Measurements from ENCODE around the gene GLUL. TPM values are rescaled to one million over a fixed set of nuclear protein-coding genes. Genes with fewer than 3 reads are reported as not detected.
"Not testable (repeated sequence)": the region's sequence is repeated elsewhere in the genome, so short reads cannot be mapped to it uniquely, and the experiment has no call there.

Gene GLUL
- total RNA-seq, 1 donor from 2014 or later: 37.8 TPM

- no peak overlapping the region for H3K4me3 Mint-ChIP-seq
- H3K36me3 Mint-ChIP-seq (ENCODE audit: low read depth): peaks cover 48% of the 10 kb centered on the region
- POLR2A ChIA-PET: no interaction called here
- CTCF ChIA-PET: no interaction called here
- H3K27ac Mint-ChIP-seq: no peak overlapping the region
- no peaks in the 10 kb centered on the region for H3K27me3 Mint-ChIP-seq
- no peak for ATAC-seq (ENCODE audit: low read depth)
- DNase-seq: no peak
- intact Hi-C loops (cut with micrococcal nuclease): no loop called here
- H3K9me3 Mint-ChIP-seq: no peaks in the 10 kb centered on the region
- peaks cover 6% of the 10 kb centered on the region for H3K4me1 Mint-ChIP-seq
- TF ChIP-seq, protein P1, sequence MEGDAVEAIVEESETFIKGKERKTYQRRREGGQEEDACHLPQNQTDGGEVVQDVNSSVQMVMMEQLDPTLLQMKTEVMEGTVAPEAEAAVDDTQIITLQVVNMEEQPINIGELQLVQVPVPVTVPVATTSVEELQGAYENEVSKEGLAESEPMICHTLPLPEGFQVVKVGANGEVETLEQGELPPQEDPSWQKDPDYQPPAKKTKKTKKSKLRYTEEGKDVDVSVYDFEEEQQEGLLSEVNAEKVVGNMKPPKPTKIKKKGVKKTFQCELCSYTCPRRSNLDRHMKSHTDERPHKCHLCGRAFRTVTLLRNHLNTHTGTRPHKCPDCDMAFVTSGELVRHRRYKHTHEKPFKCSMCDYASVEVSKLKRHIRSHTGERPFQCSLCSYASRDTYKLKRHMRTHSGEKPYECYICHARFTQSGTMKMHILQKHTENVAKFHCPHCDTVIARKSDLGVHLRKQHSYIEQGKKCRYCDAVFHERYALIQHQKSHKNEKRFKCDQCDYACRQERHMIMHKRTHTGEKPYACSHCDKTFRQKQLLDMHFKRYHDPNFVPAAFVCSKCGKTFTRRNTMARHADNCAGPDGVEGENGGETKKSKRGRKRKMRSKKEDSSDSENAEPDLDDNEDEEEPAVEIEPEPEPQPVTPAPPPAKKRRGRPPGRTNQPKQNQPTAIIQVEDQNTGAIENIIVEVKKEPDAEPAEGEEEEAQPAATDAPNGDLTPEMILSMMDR (IDR thresholded peaks at IDR 0.05): no peak
Observed at GRCh38 chr1:182384387-182384960, 7.1 kb downstream of the GLUL start.

GRCh38 chr1:182383934-182384333 lies 7.7 kb downstream of the GLUL start:
- Mint-ChIP-seq H3K4me1 (peaks cover under 1% of the 10 kb centered on the region), H3K9me3 (no peaks in the 10 kb centered on the region), H3K4me3 (no peak overlapping the region), H3K27ac (no peak overlapping the region), H3K36me3 (ENCODE audit: low read depth) (peaks cover 48% of the 10 kb centered on the region), H3K27me3 (no peaks in the 10 kb centered on the region)
- ChIA-PET CTCF (no interaction called here), POLR2A (no interaction called here)
- TF ChIP-seq, protein P1 (IDR thresholded peaks at IDR 0.05): no peak
- intact Hi-C loops (cut with micrococcal nuclease): no loop called here
- ATAC-seq (ENCODE audit: low read depth) (no peak), DNase-seq (no peak)

DNA sequence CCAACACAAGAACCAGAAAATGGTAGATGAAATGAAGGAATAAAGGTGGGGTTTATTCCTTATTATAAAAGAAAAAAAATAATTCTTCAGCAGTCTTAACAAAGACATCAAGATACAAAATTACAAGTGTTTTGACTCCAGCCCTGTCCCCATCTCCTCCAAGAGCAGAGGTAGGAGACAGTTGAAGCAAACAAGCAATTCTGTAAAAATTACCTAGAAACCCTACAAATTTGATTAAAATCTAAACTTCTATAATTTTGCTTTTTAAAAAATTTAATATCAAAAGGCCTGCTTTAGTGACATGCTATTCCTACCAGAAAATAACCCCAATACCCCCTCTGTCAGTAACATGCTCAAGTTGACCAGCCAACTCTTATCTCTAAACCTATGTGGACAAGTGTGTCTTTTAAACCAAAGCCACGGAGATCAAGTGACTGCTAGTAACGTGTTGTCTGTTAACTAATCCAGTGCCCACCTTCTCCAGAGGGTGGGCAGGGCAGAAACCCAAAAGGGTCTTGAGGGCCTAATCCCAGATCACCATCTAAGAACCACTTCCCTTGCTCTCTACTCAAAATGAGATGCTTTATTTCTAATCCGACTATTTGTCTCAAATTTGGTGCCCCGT lies 8.4 kb downstream of the GLUL start:
- DNase-seq: no peak
- intact Hi-C loops (cut with micrococcal nuclease): no loop called here
- no peak for ATAC-seq (ENCODE audit: low read depth)
- H3K27ac Mint-ChIP-seq: no peak overlapping the region
- ChIA-PET CTCF (no interaction called here), POLR2A (no interaction called here)
- no peaks in the 10 kb centered on the region for H3K4me1 Mint-ChIP-seq
- TF ChIP-seq, protein P1 (IDR thresholded peaks at IDR 0.05): no peak
- H3K9me3 Mint-ChIP-seq: no peaks in the 10 kb centered on the region
- no peak overlapping the region for H3K4me3 Mint-ChIP-seq
- H3K36me3 Mint-ChIP-seq (ENCODE audit: low read depth): peaks cover 46% of the 10 kb centered on the region
- no peaks in the 10 kb centered on the region for H3K27me3 Mint-ChIP-seq

GRCh38 chr1:182381962-182382819 lies 9.4 kb downstream of the GLUL start:
- ChIA-PET POLR2A (no interaction called here), CTCF (interaction anchor here (1.6 kb wide), 1 partner anchor 14 kb away, joined by 5 read pairs; no protein-coding TSS in a partner anchor)
- H3K27ac Mint-ChIP-seq: no peak overlapping the region
- no peaks in the 10 kb centered on the region for H3K9me3 Mint-ChIP-seq
- H3K27me3 Mint-ChIP-seq: no peaks in the 10 kb centered on the region
- ATAC-seq (ENCODE audit: low read depth) (no peak), DNase-seq (no peak)
- H3K36me3 Mint-ChIP-seq (ENCODE audit: low read depth): peaks cover 37% of the 10 kb centered on the region
- H3K4me3 Mint-ChIP-seq: no peak overlapping the region
- no peaks in the 10 kb centered on the region for H3K4me1 Mint-ChIP-seq
- intact Hi-C loops (cut with micrococcal nuclease): no loop called here
- TF ChIP-seq, protein P1 (IDR thresholded peaks at IDR 0.05): no peak

- no peaks in the 10 kb centered on the region for H3K9me3 Mint-ChIP-seq
- H3K4me1 Mint-ChIP-seq: no peaks in the 10 kb centered on the region
- ChIA-PET POLR2A (no interaction called here), CTCF (interaction anchor here (1.2 kb wide), 1 partner anchor 17 kb away, joined by 3 read pairs; no protein-coding TSS in a partner anchor)
- H3K27ac Mint-ChIP-seq: no peak overlapping the region
- H3K36me3 Mint-ChIP-seq (ENCODE audit: low read depth): peaks cover 18% of the 10 kb centered on the region
- TF ChIP-seq, protein P1 (IDR thresholded peaks at IDR 0.05): no peak
- H3K27me3 Mint-ChIP-seq: no peaks in the 10 kb centered on the region
- intact Hi-C loops (cut with micrococcal nuclease): no loop called here
- no peak for DNase-seq
- no peak for ATAC-seq (ENCODE audit: low read depth)
- H3K4me3 Mint-ChIP-seq: no peak overlapping the region
Observed at GRCh38 chr1:182380199-182380598, 11.4 kb downstream of the GLUL start.

DNA sequence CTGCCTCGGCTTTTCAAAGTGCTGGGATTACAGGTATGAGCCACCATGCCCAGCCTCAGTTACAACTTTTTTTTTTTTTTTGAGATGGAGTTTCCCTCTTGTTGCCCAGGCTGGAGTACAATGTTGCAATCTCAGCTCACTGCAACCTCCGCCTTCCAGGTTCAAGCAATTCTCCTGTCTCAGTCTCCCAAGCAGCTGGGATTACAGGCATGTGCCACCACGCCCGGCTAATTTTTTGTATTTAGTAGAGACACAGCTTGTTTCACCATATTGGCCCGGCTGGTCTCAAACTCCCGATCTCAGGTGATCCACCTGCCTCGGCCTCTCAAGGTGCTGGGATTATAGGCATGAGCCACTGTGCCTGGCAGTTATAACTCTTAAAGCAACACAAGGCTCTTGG lies 11.8 kb downstream of the GLUL start:
- H3K27ac Mint-ChIP-seq; ATAC-seq (ENCODE audit: low read depth); H3K9me3 Mint-ChIP-seq; POLR2A ChIA-PET; H3K4me3 Mint-ChIP-seq; H3K4me1 Mint-ChIP-seq; DNase-seq; H3K27me3 Mint-ChIP-seq; intact Hi-C loops (cut with micrococcal nuclease): not testable (repeated sequence)
- peaks cover 15% of the 10 kb centered on the region for H3K36me3 Mint-ChIP-seq (ENCODE audit: low read depth)
- CTCF ChIA-PET: interaction anchor here (1.2 kb wide), 1 partner anchor 17 kb away, joined by 3 read pairs; no protein-coding TSS in a partner anchor
